ENCODE data around the gene PAAF1. TPM values are rescaled to one million over a fixed set of nuclear protein-coding genes. Genes with fewer than 3 reads are reported as not detected.

The PAAF1 gene
- total and polyA plus RNA-seq, 2 experiments from 2014 or later, result 13.6 to 18.1 TPM

GRCh38 chr11:73833067-73833466, 43.7 kb upstream of the PAAF1 start (continued):
- TF ChIP-seq, protein P1, sequence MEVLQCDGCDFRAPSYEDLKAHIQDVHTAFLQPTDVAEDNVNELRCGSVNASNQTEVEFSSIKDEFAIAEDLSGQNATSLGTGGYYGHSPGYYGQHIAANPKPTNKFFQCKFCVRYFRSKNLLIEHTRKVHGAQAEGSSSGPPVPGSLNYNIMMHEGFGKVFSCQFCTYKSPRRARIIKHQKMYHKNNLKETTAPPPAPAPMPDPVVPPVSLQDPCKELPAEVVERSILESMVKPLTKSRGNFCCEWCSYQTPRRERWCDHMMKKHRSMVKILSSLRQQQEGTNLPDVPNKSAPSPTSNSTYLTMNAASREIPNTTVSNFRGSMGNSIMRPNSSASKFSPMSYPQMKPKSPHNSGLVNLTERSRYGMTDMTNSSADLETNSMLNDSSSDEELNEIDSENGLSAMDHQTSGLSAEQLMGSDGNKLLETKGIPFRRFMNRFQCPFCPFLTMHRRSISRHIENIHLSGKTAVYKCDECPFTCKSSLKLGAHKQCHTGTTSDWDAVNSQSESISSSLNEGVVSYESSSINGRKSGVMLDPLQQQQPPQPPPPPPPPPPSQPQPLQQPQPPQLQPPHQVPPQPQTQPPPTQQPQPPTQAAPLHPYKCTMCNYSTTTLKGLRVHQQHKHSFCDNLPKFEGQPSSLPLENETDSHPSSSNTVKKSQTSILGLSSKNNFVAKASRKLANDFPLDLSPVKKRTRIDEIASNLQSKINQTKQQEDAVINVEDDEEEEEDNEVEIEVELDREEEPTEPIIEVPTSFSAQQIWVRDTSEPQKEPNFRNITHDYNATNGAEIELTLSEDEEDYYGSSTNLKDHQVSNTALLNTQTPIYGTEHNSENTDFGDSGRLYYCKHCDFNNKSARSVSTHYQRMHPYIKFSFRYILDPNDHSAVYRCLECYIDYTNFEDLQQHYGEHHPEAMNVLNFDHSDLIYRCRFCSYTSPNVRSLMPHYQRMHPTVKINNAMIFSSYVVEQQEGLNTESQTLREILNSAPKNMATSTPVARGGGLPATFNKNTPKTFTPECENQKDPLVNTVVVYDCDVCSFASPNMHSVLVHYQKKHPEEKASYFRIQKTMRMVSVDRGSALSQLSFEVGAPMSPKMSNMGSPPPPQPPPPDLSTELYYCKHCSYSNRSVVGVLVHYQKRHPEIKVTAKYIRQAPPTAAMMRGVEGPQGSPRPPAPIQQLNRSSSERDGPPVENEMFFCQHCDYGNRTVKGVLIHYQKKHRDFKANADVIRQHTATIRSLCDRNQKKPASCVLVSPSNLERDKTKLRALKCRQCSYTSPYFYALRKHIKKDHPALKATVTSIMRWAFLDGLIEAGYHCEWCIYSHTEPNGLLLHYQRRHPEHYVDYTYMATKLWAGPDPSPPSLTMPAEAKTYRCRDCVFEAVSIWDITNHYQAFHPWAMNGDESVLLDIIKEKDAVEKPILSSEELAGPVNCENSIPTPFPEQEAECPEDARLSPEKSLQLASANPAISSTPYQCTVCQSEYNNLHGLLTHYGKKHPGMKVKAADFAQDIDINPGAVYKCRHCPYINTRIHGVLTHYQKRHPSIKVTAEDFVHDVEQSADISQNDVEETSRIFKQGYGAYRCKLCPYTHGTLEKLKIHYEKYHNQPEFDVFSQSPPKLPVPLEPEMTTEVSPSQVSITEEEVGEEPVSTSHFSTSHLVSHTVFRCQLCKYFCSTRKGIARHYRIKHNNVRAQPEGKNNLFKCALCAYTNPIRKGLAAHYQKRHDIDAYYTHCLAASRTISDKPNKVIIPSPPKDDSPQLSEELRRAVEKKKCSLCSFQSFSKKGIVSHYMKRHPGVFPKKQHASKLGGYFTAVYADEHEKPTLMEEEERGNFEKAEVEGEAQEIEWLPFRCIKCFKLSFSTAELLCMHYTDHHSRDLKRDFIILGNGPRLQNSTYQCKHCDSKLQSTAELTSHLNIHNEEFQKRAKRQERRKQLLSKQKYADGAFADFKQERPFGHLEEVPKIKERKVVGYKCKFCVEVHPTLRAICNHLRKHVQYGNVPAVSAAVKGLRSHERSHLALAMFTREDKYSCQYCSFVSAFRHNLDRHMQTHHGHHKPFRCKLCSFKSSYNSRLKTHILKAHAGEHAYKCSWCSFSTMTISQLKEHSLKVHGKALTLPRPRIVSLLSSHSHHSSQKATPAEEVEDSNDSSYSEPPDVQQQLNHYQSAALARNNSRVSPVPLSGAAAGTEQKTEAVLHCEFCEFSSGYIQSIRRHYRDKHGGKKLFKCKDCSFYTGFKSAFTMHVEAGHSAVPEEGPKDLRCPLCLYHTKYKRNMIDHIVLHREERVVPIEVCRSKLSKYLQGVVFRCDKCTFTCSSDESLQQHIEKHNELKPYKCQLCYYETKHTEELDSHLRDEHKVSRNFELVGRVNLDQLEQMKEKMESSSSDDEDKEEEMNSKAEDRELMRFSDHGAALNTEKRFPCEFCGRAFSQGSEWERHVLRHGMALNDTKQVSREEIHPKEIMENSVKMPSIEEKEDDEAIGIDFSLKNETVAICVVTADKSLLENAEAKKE (CRISPR knock-in tag; IDR thresholded peaks at IDR 0.05), result no peak
- TF ChIP-seq POLR2AphosphoS5 (IDR thresholded peaks at IDR 0.05; ENCODE audit: low read depth) (no peak), ZNF114 (CRISPR knock-in tag; IDR thresholded peaks at IDR 0.05) (no peak)

DNA sequence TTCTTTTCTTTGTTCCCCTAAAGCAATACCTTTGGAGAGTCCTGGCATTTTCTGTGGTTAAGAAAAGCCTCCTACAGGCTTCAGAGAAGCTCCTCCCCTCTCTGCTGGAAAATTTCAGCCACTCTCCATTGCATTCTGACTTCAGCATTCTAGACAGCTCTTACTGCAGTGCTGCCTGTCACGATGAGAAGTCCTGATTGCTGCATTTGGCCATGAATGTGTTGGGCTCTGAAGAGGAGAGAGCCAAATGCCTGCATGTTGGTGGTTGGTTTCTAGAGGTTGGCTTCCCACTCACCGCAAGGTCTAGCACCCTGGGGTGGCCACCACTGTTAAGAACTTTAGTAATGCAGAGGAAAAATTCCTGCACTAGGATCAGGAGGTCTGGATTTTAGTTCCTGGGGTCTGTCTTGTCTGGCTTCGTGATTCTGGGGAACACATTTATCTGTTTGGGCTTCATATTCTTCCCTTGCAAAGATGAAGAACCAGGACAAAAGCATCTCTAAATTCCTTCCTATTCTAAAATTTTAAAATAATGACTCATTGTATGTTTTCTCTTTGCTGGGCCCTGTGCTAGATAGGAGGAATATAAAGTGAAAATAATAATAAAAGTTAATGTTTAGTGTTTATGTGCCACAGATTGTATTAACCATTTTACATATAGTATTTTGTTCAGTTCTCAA, 38.2 kb upstream of the PAAF1 start:
- ATAC-seq, result peak; percentile 69
- H2AFZ ChIP-seq, result no peak overlapping the region
- DNase-seq (ENCODE audit: low spot score), result peak; percentile 45
- Mint-ChIP-seq H3K9me3 (no peaks in the 10 kb centered on the region), H3K27ac (peak overlapping the region; percentile 71), H3K4me1 (peaks cover 12% of the 10 kb centered on the region), H3K27me3 (ENCODE audit: insufficient read depth, low read depth, poor library complexity) (no peaks in the 10 kb centered on the region), H3K36me3 (ENCODE audit: low read depth) (no peaks in the 10 kb centered on the region; the same call in 2 of the 3 replicates), H3K4me3 (no peak overlapping the region)
- H3K4me2 ChIP-seq, result no peak overlapping the region
- H3F3A ChIP-seq (replicated peaks; ENCODE audit: low read depth), result no peaks in the 10 kb centered on the region
- H3K27ac ChIP-seq (ENCODE audit: low read depth), result 0 out of 2 replicates have a peak overlapping the region, but pooled peaks have one; percentile 7
- H3K27me3 ChIP-seq (ENCODE audit: insufficient read depth), result no peaks in the 10 kb centered on the region
- no peaks in the 10 kb centered on the region for H3K9me2 ChIP-seq (ENCODE audit: insufficient read depth)
- TF ChIP-seq, protein P1 (CRISPR knock-in tag; IDR thresholded peaks at IDR 0.05), result 0 out of 2 replicates have a peak, but pooled peaks have one; percentile 4
- TF ChIP-seq NANOG (IDR thresholded peaks at IDR 0.05; ENCODE audit: borderline replicate concordance), result no peak
- no peaks in the 10 kb centered on the region for H4K20me1 ChIP-seq (replicated peaks; ENCODE audit: insufficient read depth)
- H3K36me3 ChIP-seq (ENCODE audit: insufficient read depth), result no peaks in the 10 kb centered on the region
- no peaks in the 10 kb centered on the region for H3K4me1 ChIP-seq (ENCODE audit: insufficient read depth)
- no peak overlapping the region for H3K4me3 ChIP-seq
- no peaks in the 10 kb centered on the region for H3K79me2 ChIP-seq (replicated peaks; ENCODE audit: insufficient read depth)
